ENCODE data around the gene RPS6KA5. TPM values are rescaled to one million over a fixed set of nuclear protein-coding genes. Genes with fewer than 3 reads are reported as not detected.
A peak's percentile ranks its signal among the peaks of the same experiment; 100 is the strongest.

RPS6KA5 gene
- total RNA-seq, 1 experiment from 2014 or later = 2.2 TPM

GRCh38 chr14:90907178-90907577 lies 153.3 kb downstream of the RPS6KA5 start:
- TF ChIP-seq CTCF (IDR thresholded peaks at IDR 0.05; ENCODE audit: unreplicated experiment) = no peak
- Mint-ChIP-seq H3K27me3 (ENCODE audit: insufficient read depth, unreplicated experiment) (no peaks in the 10 kb centered on the region), H3K9me3 (ENCODE audit: unreplicated experiment) (no peaks in the 10 kb centered on the region), H3K4me3 (ENCODE audit: unreplicated experiment) (no peak overlapping the region), H3K36me3 (ENCODE audit: insufficient read depth, unreplicated experiment) (no peaks in the 10 kb centered on the region), H3K4me1 (ENCODE audit: insufficient read depth, unreplicated experiment) (no peaks in the 10 kb centered on the region), H3K27ac (ENCODE audit: low read depth, unreplicated experiment) (no peak overlapping the region)
- no TSS peak for BruUV-seq (replicated peaks)
- no peak for DNase-seq (ENCODE audit: unreplicated experiment)
- ChIA-PET POLR2A (no interaction called here), CTCF (interaction anchor here (0.6 to 3.7 kb wide), 5 partner anchors 116 to 278 kb away, joined by 3 to 31 read pairs (median 3); no protein-coding TSS in a partner anchor)
- intact Hi-C loops (cut with micrococcal nuclease) = no loop called here

- CTCF ChIA-PET = interaction anchor here (0.6 to 7.6 kb wide), 4 partner anchors 231 to 382 kb away, joined by 4 to 264 read pairs (median 24); no protein-coding TSS in a partner anchor
Observed at GRCh38 chr14:90905531-90905930, 154.9 kb downstream of the RPS6KA5 start.

GRCh38 chr14:90903101-90903500 lies 157.3 kb downstream of the RPS6KA5 start:
- peak; percentile 71 for DNase-seq (ENCODE audit: unreplicated experiment)

More at GRCh38 chr14:90905531-90905930, 154.9 kb downstream of the RPS6KA5 start:
- no peaks in the 10 kb centered on the region for H3K36me3 Mint-ChIP-seq (ENCODE audit: insufficient read depth, unreplicated experiment)
- H3K9me3 Mint-ChIP-seq (ENCODE audit: unreplicated experiment) = no peaks in the 10 kb centered on the region
- H3K27ac Mint-ChIP-seq (ENCODE audit: low read depth, unreplicated experiment) = no peak overlapping the region
- no peaks in the 10 kb centered on the region for H3K4me1 Mint-ChIP-seq (ENCODE audit: insufficient read depth, unreplicated experiment)
- DNase-seq (ENCODE audit: unreplicated experiment) = no peak
- BruUV-seq (replicated peaks) = no TSS peak
- H3K27me3 Mint-ChIP-seq (ENCODE audit: insufficient read depth, unreplicated experiment) = no peaks in the 10 kb centered on the region
- TF ChIP-seq CTCF (IDR thresholded peaks at IDR 0.05; ENCODE audit: unreplicated experiment) = no peak
- POLR2A ChIA-PET = no interaction called here
- intact Hi-C loops (cut with micrococcal nuclease) = no loop called here
- H3K4me3 Mint-ChIP-seq (ENCODE audit: unreplicated experiment) = no peak overlapping the region

More at GRCh38 chr14:90903101-90903500, 157.3 kb downstream of the RPS6KA5 start:
- Mint-ChIP-seq H3K4me3 (ENCODE audit: unreplicated experiment) (no peak overlapping the region), H3K27me3 (ENCODE audit: insufficient read depth, unreplicated experiment) (no peaks in the 10 kb centered on the region), H3K27ac (ENCODE audit: low read depth, unreplicated experiment) (no peak overlapping the region), H3K4me1 (ENCODE audit: insufficient read depth, unreplicated experiment) (no peaks in the 10 kb centered on the region), H3K9me3 (ENCODE audit: unreplicated experiment) (no peaks in the 10 kb centered on the region), H3K36me3 (ENCODE audit: insufficient read depth, unreplicated experiment) (peaks cover 7% of the 10 kb centered on the region)
- BruUV-seq (replicated peaks) = no TSS peak
- ChIA-PET POLR2A (interaction anchor here (0.8 to 2.4 kb wide), 8 partner anchors 9 to 274 kb away, joined by 3 to 12 read pairs (median 4); no protein-coding TSS in a partner anchor), CTCF (interaction anchor here (0.5 to 7.6 kb wide), 43 partner anchors 9 to 1819 kb away, joined by 3 to 264 read pairs (median 4); partner anchors contain the start of gene RPS6KA5)
- intact Hi-C loops (cut with micrococcal nuclease) = loop anchor here (1.0 to 5.0 kb wide), 7 partner anchors 141 to 601 kb away; partner anchors contain the start of gene RPS6KA5
- peak; percentile 81 for TF ChIP-seq CTCF (IDR thresholded peaks at IDR 0.05; ENCODE audit: unreplicated experiment)

Data from MCF 10A (cell line).